SU-DHL-6 (cell line): ENCODE data around the gene LRIT1.

ENCODE experiments used
- H2AFZ ChIP-seq: fragments of 200-600 bp; sonication (generic); 2 replicates; pipeline ENCODE4 v1.6.1; 2014; ENCODE audit warnings: low read depth, mild to moderate bottlenecking, moderate library complexity, mixed read lengths, antibody characterized with exemption, low read length; ENCODE audit not compliant: severe bottlenecking
- H3F3A ChIP-seq: fragments of 200-600 bp; shearing (Covaris generic); 2 replicates; pipeline ENCODE4 v1.6.0; 2016; ENCODE audit warnings: antibody characterized with exemption, mild to moderate bottlenecking; ENCODE audit not compliant: insufficient read depth
- H3K27ac ChIP-seq: fragments of 200-600 bp; sonication (generic); 2 replicates; pipeline ENCODE4 v1.5.1; 2016; ENCODE audit warnings: low read depth, mild to moderate bottlenecking, low read length, moderate library complexity, mixed read lengths
- H3K27me3 ChIP-seq: fragments of 200-600 bp; sonication (generic), shearing (Covaris generic); 2 replicates; pipeline ENCODE4 v1.6.0; 2014; ENCODE audit warnings: mild to moderate bottlenecking, low read length
- H3K36me3 ChIP-seq: fragments of 200-600 bp; sonication (generic); 2 replicates; pipeline ENCODE4 v1.6.1; 2014; ENCODE audit warnings: mild to moderate bottlenecking, low read length, mixed read lengths
- H3K4me2 ChIP-seq: fragments of 300-600, 200-600 bp; shearing (Covaris generic), sonication (generic); 2 replicates; pipeline ENCODE4 v1.6.0; 2014; ENCODE audit warnings: low read length, low read depth, mild to moderate bottlenecking; ENCODE audit not compliant: poor library complexity, severe bottlenecking
- H3K4me3 ChIP-seq: fragments of 200-600 bp; sonication (generic); 2 replicates; pipeline ENCODE4 v1.5.1; 2014; ENCODE audit warnings: antibody characterized with exemption, low read length, mild to moderate bottlenecking, mixed read lengths; ENCODE audit not compliant: insufficient read depth, poor library complexity, severe bottlenecking
- H3K79me2 ChIP-seq: fragments of 200-600 bp; sonication (generic); 2 replicates; pipeline ENCODE4 v1.6.1; 2014; ENCODE audit warnings: mild to moderate bottlenecking, low read length, moderate library complexity; ENCODE audit not compliant: insufficient read depth
- H3K9ac ChIP-seq: fragments of 200-600 bp; sonication (generic); 2 replicates; pipeline ENCODE4 v1.7.0; 2014; ENCODE audit warnings: mild to moderate bottlenecking, low read length
- H3K9me2 ChIP-seq: fragments of 200-600 bp; sonication (generic); replicated peaks from 2 replicates; pipeline ENCODE4 v1.6.1; 2014; ENCODE audit warnings: low read length; ENCODE audit not compliant: insufficient read depth
- H3K9me3 ChIP-seq: fragments of 200-600 bp; sonication (generic); 2 replicates; pipeline ENCODE4 v1.6.1; 2014; ENCODE audit warnings: low read length, mixed read lengths; ENCODE audit not compliant: insufficient read depth
- H4K20me1 ChIP-seq: fragments of 200-600 bp; sonication (generic); 2 replicates; pipeline ENCODE4 v1.6.1; 2014; ENCODE audit warnings: low read depth, mild to moderate bottlenecking, antibody characterized with exemption, low read length, moderate library complexity, mixed read lengths
- EZH2phosphoT487 ChIP-seq: fragments of 200-600 bp; sonication (generic), shearing (Covaris generic); conservative IDR thresholded peaks from 2 replicates; pipeline ENCODE4 v1.6.1; 2018; ENCODE audit warnings: mild to moderate bottlenecking, antibody characterized with exemption, low read length, moderate library complexity, mixed read lengths
- TF ChIP-seq, protein P1 (sequence below): fragments of 200-600 bp; sonication (generic); IDR thresholded peaks from one replicate; pipeline ENCODE4 v1.5.1; 2017; ENCODE audit warnings: antibody characterized with exemption, mild to moderate bottlenecking, low read length, moderate library complexity; ENCODE audit not compliant: insufficient read depth, poor library complexity, severe bottlenecking

LRIT1 gene

DNA sequence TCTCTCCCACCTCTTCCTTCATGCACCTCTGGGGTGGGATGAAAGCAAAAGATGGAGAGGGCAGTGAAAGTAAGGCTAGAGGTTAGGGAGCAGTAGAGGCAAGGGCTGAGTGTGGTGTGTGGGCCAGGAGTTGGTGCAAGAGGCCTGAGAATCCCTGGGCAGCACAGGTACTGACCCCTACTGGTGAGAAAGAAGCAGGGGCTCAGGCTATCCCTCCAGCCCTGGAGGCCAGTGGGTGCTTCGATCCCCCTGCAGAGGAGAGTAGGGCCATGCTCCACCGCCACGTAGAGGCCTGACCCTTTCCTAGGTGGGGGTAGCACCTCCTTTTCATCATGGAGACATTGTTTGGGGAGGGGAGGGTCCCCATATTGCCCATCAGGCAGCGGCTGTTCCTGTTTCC, 37.2 kb downstream of the LRIT1 start:
- TF ChIP-seq, protein P1, sequence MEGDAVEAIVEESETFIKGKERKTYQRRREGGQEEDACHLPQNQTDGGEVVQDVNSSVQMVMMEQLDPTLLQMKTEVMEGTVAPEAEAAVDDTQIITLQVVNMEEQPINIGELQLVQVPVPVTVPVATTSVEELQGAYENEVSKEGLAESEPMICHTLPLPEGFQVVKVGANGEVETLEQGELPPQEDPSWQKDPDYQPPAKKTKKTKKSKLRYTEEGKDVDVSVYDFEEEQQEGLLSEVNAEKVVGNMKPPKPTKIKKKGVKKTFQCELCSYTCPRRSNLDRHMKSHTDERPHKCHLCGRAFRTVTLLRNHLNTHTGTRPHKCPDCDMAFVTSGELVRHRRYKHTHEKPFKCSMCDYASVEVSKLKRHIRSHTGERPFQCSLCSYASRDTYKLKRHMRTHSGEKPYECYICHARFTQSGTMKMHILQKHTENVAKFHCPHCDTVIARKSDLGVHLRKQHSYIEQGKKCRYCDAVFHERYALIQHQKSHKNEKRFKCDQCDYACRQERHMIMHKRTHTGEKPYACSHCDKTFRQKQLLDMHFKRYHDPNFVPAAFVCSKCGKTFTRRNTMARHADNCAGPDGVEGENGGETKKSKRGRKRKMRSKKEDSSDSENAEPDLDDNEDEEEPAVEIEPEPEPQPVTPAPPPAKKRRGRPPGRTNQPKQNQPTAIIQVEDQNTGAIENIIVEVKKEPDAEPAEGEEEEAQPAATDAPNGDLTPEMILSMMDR: peak; percentile 19
- TF ChIP-seq EZH2phosphoT487: no peak
- H3K9me2 ChIP-seq: no peaks in the 10 kb centered on the region
- H3K79me2 ChIP-seq: no peaks in the 10 kb centered on the region
- no peaks in the 10 kb centered on the region for H4K20me1 ChIP-seq
- H3K27ac ChIP-seq: no peak overlapping the region
- H3K4me3 ChIP-seq: no peak overlapping the region
- no peaks in the 10 kb centered on the region for H3F3A ChIP-seq
- H2AFZ ChIP-seq: no peak overlapping the region
- no peaks in the 10 kb centered on the region for H3K9me3 ChIP-seq
- no peaks in the 10 kb centered on the region for H3K36me3 ChIP-seq
- H3K9ac ChIP-seq: no peak overlapping the region
- H3K4me2 ChIP-seq: no peak overlapping the region
- no peaks in the 10 kb centered on the region for H3K27me3 ChIP-seq

DNA sequence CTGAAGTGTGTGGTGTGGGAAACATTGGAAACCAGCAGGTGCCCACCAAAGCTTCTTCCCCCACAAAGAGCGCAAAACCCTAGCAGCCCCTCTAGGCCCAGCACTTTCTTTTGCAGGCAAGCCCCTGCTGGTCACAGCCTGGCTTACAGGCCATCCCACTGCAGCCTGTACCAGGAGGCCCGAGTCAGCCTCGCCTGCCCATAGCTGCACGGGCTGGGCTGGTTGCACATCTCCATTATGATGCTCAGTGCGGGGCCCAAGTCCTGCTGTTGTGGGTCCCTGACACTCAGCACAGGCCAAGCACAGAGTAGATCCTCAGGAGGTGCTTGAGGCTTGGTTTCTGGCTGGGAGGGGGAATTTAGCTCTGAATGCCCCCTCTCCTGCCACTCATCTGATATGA, 39.0 kb downstream of the LRIT1 start:
- Histone ChIP-seq H4K20me1 (no peaks in the 10 kb centered on the region), H3K27ac (no peak overlapping the region), H3K4me3 (no peak overlapping the region), H3K27me3 (no peaks in the 10 kb centered on the region), H3K9me3 (no peaks in the 10 kb centered on the region), H2AFZ (no peak overlapping the region), H3K4me2 (no peak overlapping the region), H3K79me2 (no peaks in the 10 kb centered on the region), H3F3A (no peaks in the 10 kb centered on the region), H3K9me2 (no peaks in the 10 kb centered on the region), H3K9ac (no peak overlapping the region), H3K36me3 (no peaks in the 10 kb centered on the region)
- TF ChIP-seq, protein P1: no peak
- TF ChIP-seq EZH2phosphoT487: no peak

DNA sequence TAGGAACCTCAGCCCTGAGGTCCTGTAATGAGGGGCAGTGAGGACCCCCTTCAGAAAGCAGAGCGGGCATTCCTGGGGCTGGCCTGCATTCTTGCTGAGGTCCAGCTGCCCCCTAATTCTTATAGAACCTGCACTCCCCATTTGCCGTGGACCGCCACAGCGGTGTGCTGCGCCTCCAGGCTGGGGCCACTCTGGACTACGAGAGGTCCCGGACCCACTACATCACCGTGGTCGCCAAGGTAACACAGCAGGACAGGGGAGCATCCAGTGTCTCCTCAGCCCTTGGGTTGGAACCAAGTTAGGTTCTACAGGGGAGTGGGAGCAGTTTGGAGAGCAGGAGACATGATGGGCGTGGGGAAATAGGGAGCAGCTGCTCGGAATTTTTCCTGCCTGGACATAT, 39.7 kb downstream of the LRIT1 start:
- Histone ChIP-seq H3K27me3 (no peaks in the 10 kb centered on the region), H3F3A (no peaks in the 10 kb centered on the region), H3K9me3 (no peaks in the 10 kb centered on the region), H4K20me1 (no peaks in the 10 kb centered on the region), H3K9ac (no peak overlapping the region), H2AFZ (no peak overlapping the region), H3K27ac (no peak overlapping the region), H3K4me2 (no peak overlapping the region), H3K4me3 (no peak overlapping the region), H3K36me3 (no peaks in the 10 kb centered on the region), H3K79me2 (no peaks in the 10 kb centered on the region), H3K9me2 (no peaks in the 10 kb centered on the region)
- TF ChIP-seq, protein P1: no peak
- no peak for TF ChIP-seq EZH2phosphoT487

DNA sequence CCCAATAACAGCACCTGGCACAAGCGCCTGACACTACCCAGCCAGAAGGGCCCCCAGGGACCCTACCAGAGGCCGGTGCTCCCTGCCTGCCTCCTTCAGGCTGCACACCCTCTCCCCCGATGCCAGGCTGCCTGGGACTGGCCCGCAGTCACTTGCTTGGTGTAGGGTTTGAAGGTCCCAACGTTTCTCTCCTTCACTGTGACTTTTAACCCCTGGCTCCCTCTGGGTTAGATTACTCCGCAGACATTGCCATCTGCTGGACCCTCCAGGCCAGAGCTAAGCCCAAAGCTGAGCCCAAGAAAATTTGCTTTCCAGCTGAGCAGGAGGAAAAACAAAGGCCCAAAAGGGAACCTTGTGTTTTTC, 40.1 kb downstream of the LRIT1 start:
- Histone ChIP-seq H2AFZ (no peak overlapping the region), H3K27me3 (no peaks in the 10 kb centered on the region), H3K4me2 (no peak overlapping the region), H3F3A (no peaks in the 10 kb centered on the region), H3K4me3 (no peak overlapping the region), H3K9ac (no peak overlapping the region), H4K20me1 (no peaks in the 10 kb centered on the region), H3K9me3 (no peaks in the 10 kb centered on the region), H3K36me3 (no peaks in the 10 kb centered on the region), H3K79me2 (no peaks in the 10 kb centered on the region), H3K27ac (no peak overlapping the region), H3K9me2 (no peaks in the 10 kb centered on the region)
- TF ChIP-seq EZH2phosphoT487: no peak
- TF ChIP-seq, protein P1: no peak
